Calu3 (cell line): ENCODE results near the gene RNF217. TPM values are rescaled to one million over a fixed set of nuclear protein-coding genes. Genes with fewer than 3 reads are reported as not detected.

Experiments
- BruUV-seq: library from RNA; stranded (reverse); fragments of 400-500 nt; replicated peaks from 2 replicates; lab custom pipeline; 2021; lab: Mats Ljungman, UMichigan
- CTCF ChIA-PET: fragments of 300-600 bp; sonication (Branson Sonifier 250); formaldehyde crosslinking; loops from one replicate; lab custom pipeline; 2022; ENCODE audit warnings: antibody characterized with exemption; lab: Charles Lee
- DNase-seq: peaks from one replicate; pipeline ENCODE4 v3.0.0; 2022
- H3K27ac Mint-ChIP-seq: one replicate; pipeline ENCODE4 v1.8.0; 2022; ENCODE audit warnings: mixed read lengths; ENCODE audit not compliant: unreplicated experiment
- H3K27me3 Mint-ChIP-seq: one replicate; pipeline ENCODE4 v1.8.0; 2022; ENCODE audit warnings: mixed read lengths; ENCODE audit not compliant: unreplicated experiment
- H3K36me3 Mint-ChIP-seq: one replicate; pipeline ENCODE4 v1.8.0; 2022; ENCODE audit warnings: mild to moderate bottlenecking, moderate library complexity, mixed read lengths; ENCODE audit not compliant: insufficient read depth, unreplicated experiment
- H3K4me1 Mint-ChIP-seq: one replicate; pipeline ENCODE4 v1.8.0; 2022; ENCODE audit warnings: mild to moderate bottlenecking, low read depth, mixed read lengths; ENCODE audit not compliant: unreplicated experiment
- H3K4me3 Mint-ChIP-seq: one replicate; pipeline ENCODE4 v1.8.0; 2022; ENCODE audit warnings: mild to moderate bottlenecking, low read depth, moderate library complexity, mixed read lengths; ENCODE audit not compliant: unreplicated experiment
- H3K9me3 Mint-ChIP-seq: one replicate; pipeline ENCODE4 v1.8.0; 2022; ENCODE audit warnings: low read depth, mixed read lengths; ENCODE audit not compliant: unreplicated experiment
- intact Hi-C: fragments of 100-400 bp; cut with micrococcal nuclease; formaldehyde crosslinking; loops from one replicate; pipeline ENCODE4 v1.10.0; 2022; ENCODE audit not compliant: unreplicated experiment
- total RNA-seq: library from RNA; stranded (reverse); gene quantifications from 2 replicates; pipeline ENCODE4 v1.2.3, GENCODE V29; 2022
- TF ChIP-seq, protein P1 (sequence below): fragments of 200-600 bp; IDR thresholded peaks from one replicate; pipeline ENCODE4 v1.8.0; 2022; ENCODE audit warnings: antibody characterized with exemption; ENCODE audit not compliant: unreplicated experiment

Gene RNF217
- total RNA-seq, 1 experiment from 2014 or later: 15.4 TPM

DNA sequence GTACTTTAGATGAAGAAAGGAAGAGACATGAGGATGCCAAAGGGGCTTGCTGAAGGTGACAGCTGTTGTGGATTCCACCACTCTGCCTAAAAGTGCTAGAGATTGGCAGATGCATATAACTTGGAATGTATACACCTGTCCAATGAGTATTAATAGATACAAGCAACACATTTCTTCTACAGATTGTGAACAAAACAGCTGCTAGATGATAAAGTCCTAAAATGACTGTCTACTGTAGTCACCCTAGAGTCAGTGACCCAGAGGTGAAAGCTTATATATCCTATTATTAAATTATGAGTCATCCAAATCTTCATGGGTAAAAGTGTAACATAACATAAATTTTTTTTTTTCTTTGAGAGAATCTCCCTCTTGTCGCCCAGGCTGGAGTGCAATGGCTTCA, 5.2 kb downstream of the RNF217 start:
- H3K4me3 Mint-ChIP-seq: no peak overlapping the region
- BruUV-seq: no TSS peak
- no peaks in the 10 kb centered on the region for H3K9me3 Mint-ChIP-seq
- H3K36me3 Mint-ChIP-seq: peaks cover 23% of the 10 kb centered on the region
- H3K27me3 Mint-ChIP-seq: no peaks in the 10 kb centered on the region
- TF ChIP-seq, protein P1, sequence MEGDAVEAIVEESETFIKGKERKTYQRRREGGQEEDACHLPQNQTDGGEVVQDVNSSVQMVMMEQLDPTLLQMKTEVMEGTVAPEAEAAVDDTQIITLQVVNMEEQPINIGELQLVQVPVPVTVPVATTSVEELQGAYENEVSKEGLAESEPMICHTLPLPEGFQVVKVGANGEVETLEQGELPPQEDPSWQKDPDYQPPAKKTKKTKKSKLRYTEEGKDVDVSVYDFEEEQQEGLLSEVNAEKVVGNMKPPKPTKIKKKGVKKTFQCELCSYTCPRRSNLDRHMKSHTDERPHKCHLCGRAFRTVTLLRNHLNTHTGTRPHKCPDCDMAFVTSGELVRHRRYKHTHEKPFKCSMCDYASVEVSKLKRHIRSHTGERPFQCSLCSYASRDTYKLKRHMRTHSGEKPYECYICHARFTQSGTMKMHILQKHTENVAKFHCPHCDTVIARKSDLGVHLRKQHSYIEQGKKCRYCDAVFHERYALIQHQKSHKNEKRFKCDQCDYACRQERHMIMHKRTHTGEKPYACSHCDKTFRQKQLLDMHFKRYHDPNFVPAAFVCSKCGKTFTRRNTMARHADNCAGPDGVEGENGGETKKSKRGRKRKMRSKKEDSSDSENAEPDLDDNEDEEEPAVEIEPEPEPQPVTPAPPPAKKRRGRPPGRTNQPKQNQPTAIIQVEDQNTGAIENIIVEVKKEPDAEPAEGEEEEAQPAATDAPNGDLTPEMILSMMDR: no peak
- H3K27ac Mint-ChIP-seq: no peak overlapping the region
- intact Hi-C loops: no loop called here
- no peak for DNase-seq
- H3K4me1 Mint-ChIP-seq: peaks cover 19% of the 10 kb centered on the region
- CTCF ChIA-PET: interaction anchor here (0.6 kb wide), 1 partner anchor 32 kb away, joined by 6 read pairs; no protein-coding TSS in a partner anchor

DNA sequence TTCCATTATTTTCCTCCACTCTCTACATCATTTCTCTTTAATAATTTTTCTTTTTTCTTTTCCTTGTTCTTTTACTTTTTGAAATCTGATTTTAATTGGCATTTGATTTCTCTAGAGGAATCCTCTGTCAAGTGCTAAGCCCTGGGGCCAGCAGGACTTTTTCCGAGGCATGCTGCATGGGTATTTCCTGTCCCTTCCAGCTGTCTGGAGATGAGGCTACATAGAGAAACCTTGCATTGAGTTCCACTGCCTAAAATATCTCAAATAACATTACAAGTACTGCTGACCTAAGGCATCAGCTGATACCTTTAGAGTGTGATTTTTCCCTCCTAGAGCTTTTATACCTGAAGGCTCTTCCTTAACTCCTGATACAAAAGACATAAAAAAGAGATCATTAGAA, 6.2 kb downstream of the RNF217 start:
- no TSS peak for BruUV-seq
- Mint-ChIP-seq H3K4me1 (peaks cover 19% of the 10 kb centered on the region), H3K4me3 (no peak overlapping the region), H3K36me3 (peaks cover 13% of the 10 kb centered on the region), H3K27ac (no peak overlapping the region), H3K9me3 (no peaks in the 10 kb centered on the region), H3K27me3 (no peaks in the 10 kb centered on the region)
- TF ChIP-seq, protein P1: no peak
- CTCF ChIA-PET: no interaction called here
- DNase-seq: no peak
- intact Hi-C loops: no loop called here

DNA sequence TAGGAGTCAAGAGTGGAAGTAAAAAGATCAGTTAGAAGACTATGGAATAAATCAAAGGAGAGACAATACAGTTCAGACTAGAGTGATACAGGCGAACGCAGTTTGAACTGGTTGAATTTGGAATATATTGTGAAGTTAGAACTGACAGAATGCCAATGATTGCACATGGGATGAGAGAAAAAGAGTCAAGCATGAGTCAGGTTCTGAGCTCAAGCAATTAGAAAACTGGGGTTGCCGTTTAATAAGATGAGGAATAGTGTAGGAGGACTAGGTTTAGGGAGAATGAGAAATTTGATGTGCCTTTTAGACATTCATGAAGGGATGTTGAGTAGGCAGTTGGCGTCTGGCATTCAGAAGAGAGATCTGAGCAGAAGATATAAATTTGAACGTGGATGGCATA, 8.0 kb downstream of the RNF217 start:
- Mint-ChIP-seq H3K36me3 (peaks cover 7% of the 10 kb centered on the region), H3K27me3 (no peaks in the 10 kb centered on the region), H3K4me1 (peaks cover 9% of the 10 kb centered on the region), H3K9me3 (no peaks in the 10 kb centered on the region), H3K27ac (no peak overlapping the region), H3K4me3 (no peak overlapping the region)
- CTCF ChIA-PET: interaction anchor here (0.6 kb wide), 1 partner anchor 43 kb away, joined by 3 read pairs; no protein-coding TSS in a partner anchor
- intact Hi-C loops: no loop called here
- BruUV-seq: no TSS peak
- TF ChIP-seq, protein P1: no peak
- no peak for DNase-seq

DNA sequence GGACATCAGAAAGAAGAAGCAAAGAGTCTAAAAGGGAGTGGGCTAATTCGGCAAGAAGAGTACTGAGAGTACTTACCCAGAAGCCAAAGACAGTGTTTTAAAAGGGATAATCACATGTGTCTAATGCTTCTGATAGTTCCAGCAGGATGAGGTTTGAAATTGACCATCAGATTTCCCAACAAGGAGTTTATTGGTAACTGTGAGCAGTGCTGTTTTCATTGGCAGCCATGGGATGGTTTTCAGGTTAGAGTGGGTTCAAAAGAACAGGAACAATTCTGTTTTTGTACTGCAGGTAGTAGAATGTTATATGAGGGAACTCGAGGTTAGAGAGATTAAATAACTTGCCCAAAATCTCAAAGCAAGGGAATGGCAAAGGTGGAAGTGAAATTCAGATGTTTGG, 8.5 kb downstream of the RNF217 start:
- Mint-ChIP-seq H3K4me3 (no peak overlapping the region), H3K9me3 (no peaks in the 10 kb centered on the region), H3K27ac (no peak overlapping the region), H3K27me3 (no peaks in the 10 kb centered on the region), H3K36me3 (peaks cover 1% of the 10 kb centered on the region), H3K4me1 (peaks cover 4% of the 10 kb centered on the region)
- no peak for DNase-seq
- TF ChIP-seq, protein P1: no peak
- BruUV-seq: no TSS peak
- CTCF ChIA-PET: interaction anchor here (0.6 kb wide), 1 partner anchor 43 kb away, joined by 3 read pairs; no protein-coding TSS in a partner anchor
- intact Hi-C loops: no loop called here
